ENCODE data around the gene CDIP1.
A peak's percentile ranks its signal among the peaks of the same experiment; 100 is the strongest.

CDIP1 gene

GRCh38 chr16:4517812-4518680, 20.5 kb downstream of the CDIP1 start:
- intact Hi-C loops (cut with DNase I): loop anchor here (10.0 kb wide), 1 partner anchor 167 kb away; no protein-coding TSS in a partner anchor
- peak in 8 of 10 donors; percentile 53 to 95 (median 65) for DNase-seq

GRCh38 chr16:4515611-4516233, 22.9 kb downstream of the CDIP1 start:
- peak in 1 of 10 donors; percentile 43 for DNase-seq
- intact Hi-C loops (cut with DNase I): loop anchor here (10.0 kb wide), 1 partner anchor 169 kb away; no protein-coding TSS in a partner anchor

GRCh38 chr16:4514606-4515005, 24.0 kb downstream of the CDIP1 start:
- peak in 3 of 10 donors; percentile 64 to 76 (median 72) for DNase-seq
- intact Hi-C loops (cut with DNase I): loop anchor here (10.0 kb wide), 1 partner anchor 170 kb away; no protein-coding TSS in a partner anchor

GRCh38 chr16:4513881-4514280, 24.7 kb downstream of the CDIP1 start:
- intact Hi-C loops (cut with DNase I): loop anchor here (10.0 kb wide), 1 partner anchor 171 kb away; no protein-coding TSS in a partner anchor
- DNase-seq: peak in 2 of 10 donors; percentile 42 to 60

GRCh38 chr16:4513086-4513860, 25.3 kb downstream of the CDIP1 start:
- intact Hi-C loops (cut with DNase I): loop anchor here (10.0 kb wide), 1 partner anchor 172 kb away; no protein-coding TSS in a partner anchor
- peak in 4 of 10 donors; percentile 37 to 86 (median 78) for DNase-seq

- intact Hi-C loops (cut with DNase I): loop anchor here (10.0 kb wide), 1 partner anchor 172 kb away; no protein-coding TSS in a partner anchor
- peak in 3 of 10 donors; percentile 70 to 85 (median 72) for DNase-seq
Observed at GRCh38 chr16:4512473-4512872, 26.1 kb downstream of the CDIP1 start.

- intact Hi-C loops (cut with DNase I): loop anchor here (10.0 kb wide), 1 partner anchor 173 kb away; no protein-coding TSS in a partner anchor
- DNase-seq: peak; percentile 46 to 96 (median 72)
Observed at GRCh38 chr16:4511441-4512082, 27.0 kb downstream of the CDIP1 start.

- intact Hi-C loops (cut with DNase I): loop anchor here (10.0 kb wide), 1 partner anchor 174 kb away; no protein-coding TSS in a partner anchor
- DNase-seq: peak in 3 of 10 donors; percentile 64 to 82 (median 68)
Observed at GRCh38 chr16:4510747-4511426, 27.7 kb downstream of the CDIP1 start.

- peak in 2 of 10 donors; percentile 49 to 62 for DNase-seq
- intact Hi-C loops (cut with DNase I): loop anchor here (10.0 kb wide), 1 partner anchor 175 kb away; no protein-coding TSS in a partner anchor
Observed at GRCh38 chr16:4510131-4510530, 28.4 kb downstream of the CDIP1 start.

GRCh38 chr16:4509420-4509819, 29.2 kb downstream of the CDIP1 start:
- intact Hi-C loops (cut with DNase I): loop anchor here (10.0 kb wide), 1 partner anchor 105 kb away; the partner anchor contains the start of gene UBALD1
- peak in 3 of 10 donors; percentile 27 to 49 (median 49) for DNase-seq

GRCh38 chr16:4508806-4509205, 29.8 kb downstream of the CDIP1 start:
- peak in 2 of 10 donors; percentile 33 to 34 for DNase-seq
- intact Hi-C loops (cut with DNase I): loop anchor here (10.0 kb wide), 1 partner anchor 106 kb away; the partner anchor contains the start of gene UBALD1

- peak in 2 of 10 donors; percentile 46 to 67 for DNase-seq
- intact Hi-C loops (cut with DNase I): loop anchor here (10.0 kb wide), 1 partner anchor 107 kb away; the partner anchor contains the start of gene UBALD1
Observed at GRCh38 chr16:4507588-4508345, 30.8 kb downstream of the CDIP1 start.

GRCh38 chr16:4506450-4506849, 32.1 kb downstream of the CDIP1 start:
- DNase-seq: peak in 6 of 10 donors; percentile 64 to 94 (median 70)
- intact Hi-C loops (cut with DNase I): loop anchor here (1.0 to 10.0 kb wide), 2 partner anchors 42 to 108 kb away; partner anchors contain the start of gene UBALD1

GRCh38 chr16:4505356-4506147, 33.0 kb downstream of the CDIP1 start:
- intact Hi-C loops (cut with DNase I): loop anchor here (1.0 to 10.0 kb wide), 2 partner anchors 43 to 109 kb away; partner anchors contain the start of gene UBALD1
- peak in 2 of 10 donors; percentile 38 to 78 for DNase-seq

GRCh38 chr16:4501071-4501478, 37.5 kb downstream of the CDIP1 start:
- DNase-seq: peak in 1 of 10 donors; percentile 79
- intact Hi-C loops (cut with DNase I): loop anchor here (10.0 kb wide), 1 partner anchor 114 kb away; the partner anchor contains the start of gene UBALD1

- intact Hi-C loops (cut with DNase I): loop anchor here (10.0 kb wide), 1 partner anchor 115 kb away; the partner anchor contains the start of gene UBALD1
Observed at GRCh38 chr16:4500272-4500671, 38.3 kb downstream of the CDIP1 start.

GRCh38 chr16:4499196-4499555, 39.4 kb downstream of the CDIP1 start:
- intact Hi-C loops (cut with DNase I): no loop called here
- no peak for DNase-seq

More at GRCh38 chr16:4500272-4500671, 38.3 kb downstream of the CDIP1 start:
- peak in 1 of 10 donors; percentile 78 for DNase-seq

Measured in posterior cingulate gyrus (tissue), 11 donors.